ENCODE measurements around the gene DLK1. TPM values are rescaled to one million over a fixed set of nuclear protein-coding genes. Genes with fewer than 3 reads are reported as not detected.

The DLK1 gene
- total RNA-seq, 1 experiment from 2014 or later = not detected

GRCh38 chr14:100714258-100714892 is 12.3 kb upstream of the DLK1 start:
- DNase-seq (ENCODE audit: low read depth) = peak; percentile 12

DNA sequence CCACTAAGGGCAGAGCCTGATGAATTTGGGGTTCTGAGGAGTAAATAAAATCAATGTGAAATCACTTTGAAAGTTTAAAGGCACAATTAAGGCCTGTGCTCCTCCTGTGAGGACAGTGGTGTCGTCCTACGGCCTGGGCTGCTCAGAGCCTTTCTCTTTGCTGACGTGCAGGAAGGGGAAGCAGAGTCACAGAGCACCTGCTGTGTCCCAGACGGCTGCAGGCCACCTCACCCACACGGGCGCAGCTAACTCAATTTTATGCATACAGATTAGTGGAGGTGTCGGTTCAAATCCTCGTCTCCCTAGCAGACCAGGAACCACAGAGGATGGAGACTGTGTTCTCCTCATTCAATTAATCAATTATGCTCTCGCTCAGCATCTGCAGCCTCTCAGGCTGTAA is 11.4 kb upstream of the DLK1 start:
- DNase-seq (ENCODE audit: low read depth) = no peak

DNA sequence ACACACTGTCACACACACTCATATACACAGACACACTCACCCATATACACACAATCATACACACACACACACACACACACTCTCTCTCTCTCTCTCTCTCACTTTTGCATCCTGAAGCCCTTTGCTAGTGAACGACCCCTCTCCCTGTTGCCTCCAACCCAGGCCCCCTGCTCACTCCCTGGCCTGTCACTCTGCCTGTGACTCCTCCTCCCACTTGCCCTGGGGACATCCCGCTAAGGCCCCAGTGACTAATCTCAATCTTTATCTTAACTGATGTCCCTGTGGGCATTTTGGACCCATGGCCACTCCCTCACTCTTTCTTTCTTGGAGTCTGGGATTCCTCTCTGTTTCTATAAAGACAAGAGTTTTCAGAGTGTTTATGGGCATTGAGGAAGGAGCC is 10.9 kb upstream of the DLK1 start:
- no peak for DNase-seq (ENCODE audit: low read depth)

DNA sequence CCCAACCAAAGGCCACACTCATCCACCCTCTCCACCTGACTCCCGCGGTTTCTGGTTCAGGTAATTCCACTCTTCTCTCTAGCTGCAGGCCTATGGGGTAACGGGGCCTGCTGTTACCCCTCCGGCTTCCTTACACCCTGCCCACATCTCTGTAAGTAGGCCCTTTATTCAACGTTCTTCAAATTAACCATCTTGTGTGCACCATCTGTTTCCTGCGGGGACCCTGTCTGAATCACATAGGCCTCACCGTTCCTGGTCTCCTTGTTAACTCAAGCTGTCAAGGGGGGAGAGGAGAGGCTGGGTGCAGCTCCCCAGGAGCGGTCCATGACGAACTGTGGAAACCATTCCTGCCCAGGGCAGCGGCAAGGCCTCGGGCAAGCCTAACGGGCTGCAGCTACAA is 9.3 kb upstream of the DLK1 start:
- DNase-seq (ENCODE audit: low read depth) = no peak

GRCh38 chr14:100719976-100720520 is 6.6 kb upstream of the DLK1 start:
- no peak for DNase-seq (ENCODE audit: low read depth)

DNA sequence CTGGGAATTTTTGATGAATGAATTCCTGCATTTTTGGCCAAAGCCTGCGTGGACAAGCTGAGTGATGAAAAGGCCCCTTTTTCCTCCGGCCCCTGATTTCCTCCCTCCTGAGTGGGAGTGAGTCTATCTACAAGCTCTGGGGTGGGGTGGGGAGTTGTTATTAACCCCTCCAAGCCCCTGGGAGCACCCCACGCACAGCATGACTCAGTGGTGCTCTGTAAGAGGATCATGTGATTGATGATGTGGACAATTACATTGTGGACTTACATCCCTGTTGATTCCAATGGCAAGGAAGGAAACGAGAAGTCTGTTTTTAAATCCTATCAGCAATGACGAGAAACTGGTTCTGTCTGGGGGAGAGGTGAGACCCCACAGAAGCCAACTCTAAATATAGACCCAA is 5.1 kb upstream of the DLK1 start:
- DNase-seq (ENCODE audit: low read depth) = no peak

DNA sequence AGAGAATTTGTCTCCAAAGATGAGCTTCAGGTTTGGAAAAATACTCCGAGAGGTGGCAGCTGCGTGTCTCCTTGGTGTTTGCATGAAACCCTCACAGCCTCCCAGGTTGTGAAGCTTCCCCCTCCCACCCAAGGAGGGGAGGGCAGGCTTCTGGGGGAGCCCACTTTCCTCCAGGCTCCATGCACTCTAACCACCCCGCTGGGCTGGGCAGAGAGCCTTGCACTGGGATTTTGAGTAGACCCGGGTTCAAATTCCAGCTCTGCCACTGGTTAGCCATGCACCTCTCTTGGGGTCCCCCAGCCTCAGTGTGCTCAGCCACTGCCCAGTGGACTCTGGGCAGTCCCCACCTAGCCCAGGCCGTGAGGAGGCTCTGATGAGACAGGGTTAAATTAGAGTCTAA is 4.3 kb upstream of the DLK1 start:
- DNase-seq (ENCODE audit: low read depth) = no peak

GRCh38 chr14:100723135-100723829 is 3.4 kb upstream of the DLK1 start:
- DNase-seq (ENCODE audit: low read depth) = no peak

GRCh38 chr14:100723830-100724437 is 2.8 kb upstream of the DLK1 start:
- DNase-seq (ENCODE audit: low read depth) = no peak

DNA sequence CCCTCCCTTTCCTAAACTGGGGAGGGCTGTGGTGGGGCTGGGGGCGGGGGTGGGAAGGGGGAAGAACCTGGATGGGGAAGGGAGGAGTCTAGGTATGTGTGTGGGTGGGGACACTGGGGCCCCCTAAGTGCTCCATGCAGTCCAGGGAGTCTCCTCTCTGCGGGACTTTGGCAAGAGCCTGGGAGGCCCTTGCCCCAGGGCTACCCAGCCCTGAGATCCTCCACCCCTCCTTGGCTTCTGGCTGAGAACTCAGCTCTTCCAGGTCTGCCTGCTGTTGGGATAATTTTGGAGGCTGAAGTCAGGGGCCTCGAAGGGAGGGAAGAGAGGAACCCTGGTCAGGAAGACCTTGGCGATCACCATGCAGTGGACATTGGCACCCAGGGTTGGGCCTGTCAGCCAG is 2.2 kb upstream of the DLK1 start:
- DNase-seq (ENCODE audit: low read depth) = no peak

- DNase-seq (ENCODE audit: low read depth) = no peak
Observed at GRCh38 chr14:100725587-100726387, 905 bp upstream of the DLK1 start.

DNA sequence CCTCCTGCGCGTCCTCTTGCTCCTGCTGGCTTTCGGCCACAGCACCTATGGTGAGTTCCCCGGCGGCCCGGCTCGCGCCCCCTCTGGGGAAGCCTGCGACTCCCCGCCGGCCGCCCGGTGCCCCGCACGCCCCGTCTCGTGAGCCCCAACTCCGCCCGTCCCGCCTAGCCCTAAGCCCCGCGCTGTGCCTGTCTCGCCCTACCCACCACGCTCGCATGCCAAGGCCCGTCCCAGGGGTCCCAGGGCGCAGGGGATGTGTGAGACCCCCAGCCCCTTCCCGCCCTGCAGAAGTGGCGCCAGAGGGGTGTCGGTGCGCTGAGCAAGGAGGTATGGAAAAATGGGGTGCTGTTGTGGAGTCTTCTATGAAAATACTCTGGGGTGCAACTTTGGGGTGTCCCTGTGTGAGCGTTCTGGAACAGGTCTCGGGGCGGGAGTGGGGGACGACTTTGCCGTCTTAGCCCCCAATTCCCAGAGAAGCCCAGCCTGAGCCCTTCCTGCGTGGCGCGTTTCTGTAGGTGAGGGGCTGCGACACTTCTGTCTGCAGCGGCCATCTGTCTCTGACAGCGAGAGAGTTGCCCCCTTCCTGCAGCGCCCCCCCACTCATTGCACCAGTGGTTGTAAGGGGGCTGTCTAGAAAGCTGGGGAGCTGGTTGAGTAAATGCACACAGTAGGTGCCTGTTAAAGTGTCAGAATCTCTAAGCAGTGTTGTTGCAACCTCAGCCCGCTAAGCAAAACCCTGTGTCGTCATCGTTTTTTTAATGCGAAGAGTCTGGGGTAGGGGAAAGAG is 587 bp downstream of the DLK1 start:
- no peak for DNase-seq (ENCODE audit: low read depth)

GRCh38 chr14:100727873-100728240 is 1.2 kb downstream of the DLK1 start:
- no peak for DNase-seq (ENCODE audit: low read depth)

- DNase-seq (ENCODE audit: low read depth) = no peak
Observed at GRCh38 chr14:100728962-100729361, 2.3 kb downstream of the DLK1 start.

DNA sequence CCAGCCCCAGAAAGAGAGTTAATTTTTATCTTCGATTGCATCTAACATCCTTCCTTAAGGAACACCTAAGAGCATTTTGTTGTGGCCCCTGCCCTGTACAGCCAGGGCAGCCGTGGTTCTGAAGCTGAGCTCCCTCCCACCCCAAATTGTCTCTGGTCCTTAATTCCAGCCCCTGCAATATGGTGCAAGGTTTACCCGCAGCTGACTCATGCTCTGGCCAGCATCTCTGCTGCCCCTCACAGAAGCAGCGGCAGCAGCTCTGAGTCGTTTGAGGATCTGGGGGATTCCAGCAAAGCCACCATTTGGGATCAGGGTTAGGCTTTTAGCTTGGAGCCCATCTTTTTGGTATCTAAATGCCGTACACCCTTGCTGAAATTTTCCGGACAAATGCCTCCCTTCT is 3.3 kb downstream of the DLK1 start:
- no peak for DNase-seq (ENCODE audit: low read depth)

- DNase-seq (ENCODE audit: low read depth) = no peak
Observed at GRCh38 chr14:100730581-100730980, 3.9 kb downstream of the DLK1 start.

DNA sequence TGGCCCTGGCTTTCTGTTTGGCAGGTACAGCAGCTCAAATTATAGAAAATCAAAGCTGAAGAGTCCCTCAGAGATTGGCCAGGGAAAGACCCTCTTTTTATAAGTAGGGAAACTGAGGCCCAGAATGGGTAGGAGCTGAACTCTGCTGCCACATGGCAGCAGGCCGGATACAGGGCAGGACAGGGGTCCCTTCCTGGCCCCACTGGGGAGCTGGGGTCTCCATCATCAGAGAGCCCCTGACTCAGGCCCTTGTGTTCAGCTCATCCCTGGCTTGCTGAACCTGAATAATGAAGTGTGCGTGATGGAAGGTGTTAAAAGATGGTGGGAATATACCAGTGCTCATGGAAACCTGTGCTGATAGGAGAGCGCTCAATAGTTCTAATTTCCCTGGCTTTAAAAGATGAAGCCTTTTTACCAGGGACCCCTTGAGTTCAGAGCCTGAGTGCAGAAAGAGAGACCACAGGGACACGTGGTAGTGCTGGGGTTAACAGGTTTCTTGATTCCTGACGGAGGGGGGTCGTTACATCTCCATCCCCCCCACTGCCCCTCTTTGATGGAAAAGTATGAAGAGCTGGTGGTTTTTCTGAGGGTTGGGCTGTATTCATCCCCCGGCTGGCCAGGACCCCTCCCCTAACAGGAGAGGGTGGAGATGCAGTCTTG is 4.4 kb downstream of the DLK1 start:
- no peak for DNase-seq (ENCODE audit: low read depth)

DNA sequence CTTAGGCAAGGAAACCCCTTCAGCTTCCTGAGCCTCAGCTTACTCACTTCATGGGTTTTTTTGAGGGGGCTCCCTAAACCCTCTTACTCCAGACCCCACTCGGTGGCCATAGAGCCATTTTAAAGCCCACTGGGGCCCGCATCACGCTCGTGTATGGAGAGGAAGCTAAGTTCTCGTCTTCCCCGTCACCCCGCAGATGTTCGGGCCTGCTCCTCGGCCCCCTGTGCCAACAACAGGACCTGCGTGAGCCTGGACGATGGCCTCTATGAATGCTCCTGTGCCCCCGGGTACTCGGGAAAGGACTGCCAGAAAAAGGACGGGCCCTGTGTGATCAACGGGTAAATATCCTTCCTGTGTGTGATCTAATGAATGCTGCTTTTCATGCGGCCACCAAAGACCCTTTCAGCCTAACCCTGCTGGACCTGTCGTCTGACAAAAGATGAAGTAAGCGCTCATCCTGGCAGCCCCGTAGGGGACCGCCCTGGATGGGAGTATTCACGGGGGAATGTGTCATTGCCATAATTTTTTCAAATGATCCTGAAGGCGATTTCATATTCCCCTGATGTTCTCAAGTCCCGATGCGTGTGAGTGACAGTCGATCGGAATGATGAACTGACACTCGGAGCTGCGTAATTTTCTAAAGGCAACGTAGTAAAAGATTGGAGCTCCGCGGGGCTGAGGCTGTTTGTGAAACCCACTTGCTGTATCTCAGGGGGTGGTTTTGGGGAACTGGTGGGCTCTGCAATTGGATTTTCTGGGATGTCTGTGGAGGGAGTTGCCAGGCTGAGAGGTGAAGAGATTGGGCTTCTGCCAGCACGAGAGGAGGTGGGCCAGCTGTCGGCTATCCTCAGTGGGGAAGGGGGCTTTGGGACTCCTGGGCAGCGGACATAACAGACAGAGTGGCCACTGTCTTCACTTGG is 5.4 kb downstream of the DLK1 start:
- DNase-seq (ENCODE audit: low read depth) = no peak

DNA sequence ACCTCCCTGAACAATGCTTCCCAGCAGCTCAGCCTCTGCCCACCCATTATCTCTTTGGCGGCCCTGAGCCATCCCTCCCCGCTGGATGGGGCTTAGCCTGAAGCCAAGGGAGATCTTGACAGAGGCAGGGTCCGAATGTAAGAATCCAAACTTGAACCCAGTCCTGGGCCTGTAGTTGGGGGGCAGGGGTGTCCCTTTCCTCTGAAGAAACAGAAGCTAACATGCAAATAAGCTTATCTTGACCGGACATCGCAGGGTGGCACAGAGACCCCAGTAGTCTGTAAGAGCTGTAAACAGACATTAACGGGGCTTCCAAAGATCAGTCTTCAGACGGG is 6.0 kb downstream of the DLK1 start:
- DNase-seq (ENCODE audit: low read depth) = no peak
